ENCODE data around the gene LCN2. TPM values are rescaled to one million over a fixed set of nuclear protein-coding genes. Genes with fewer than 3 reads are reported as not detected.

Gene LCN2
- total RNA-seq, 1 donor from 2014 or later = 233 TPM

GRCh38 chr9:128169492-128169891 lies 20.2 kb downstream of the LCN2 start:
- Histone ChIP-seq H3K36me3 (ENCODE audit: control insufficient read depth, insufficient read depth, low read length) (peaks cover 5% of the 10 kb centered on the region), H3K4me3 (ENCODE audit: low read depth, low read length) (no peak overlapping the region), H3K27me3 (ENCODE audit: control insufficient read depth, insufficient read depth, low read length) (no peaks in the 10 kb centered on the region)
- no peak for TF ChIP-seq CTCF (IDR thresholded peaks at IDR 0.05; ENCODE audit: insufficient read depth, low read length, poor library complexity, severe bottlenecking)
- DNase-seq (ENCODE audit: low read depth) = no peak

GRCh38 chr9:128169925-128170324 lies 20.7 kb downstream of the LCN2 start:
- DNase-seq (ENCODE audit: low read depth) = no peak
- H3K4me3 ChIP-seq (ENCODE audit: low read depth, low read length) = no peak overlapping the region
- no peaks in the 10 kb centered on the region for H3K27me3 ChIP-seq (ENCODE audit: control insufficient read depth, insufficient read depth, low read length)
- TF ChIP-seq CTCF (IDR thresholded peaks at IDR 0.05; ENCODE audit: insufficient read depth, low read length, poor library complexity, severe bottlenecking) = no peak
- peaks cover 5% of the 10 kb centered on the region for H3K36me3 ChIP-seq (ENCODE audit: control insufficient read depth, insufficient read depth, low read length)

- Histone ChIP-seq H3K36me3 (ENCODE audit: control insufficient read depth, insufficient read depth, low read length) (peaks cover 8% of the 10 kb centered on the region), H3K27me3 (ENCODE audit: control insufficient read depth, insufficient read depth, low read length) (no peaks in the 10 kb centered on the region), H3K4me3 (ENCODE audit: low read depth, low read length) (no peak overlapping the region)
- no peak for TF ChIP-seq CTCF (IDR thresholded peaks at IDR 0.05; ENCODE audit: insufficient read depth, low read length, poor library complexity, severe bottlenecking)
- DNase-seq (ENCODE audit: low read depth) = no peak
Observed at GRCh38 chr9:128174062-128174461, 24.8 kb downstream of the LCN2 start.

GRCh38 chr9:128175102-128175563 lies 25.9 kb downstream of the LCN2 start:
- Histone ChIP-seq H3K4me3 (ENCODE audit: low read depth, low read length) (no peak overlapping the region), H3K27me3 (ENCODE audit: control insufficient read depth, insufficient read depth, low read length) (no peaks in the 10 kb centered on the region), H3K36me3 (ENCODE audit: control insufficient read depth, insufficient read depth, low read length) (peaks cover 12% of the 10 kb centered on the region)
- DNase-seq (ENCODE audit: low read depth) = no peak
- no peak for TF ChIP-seq CTCF (IDR thresholded peaks at IDR 0.05; ENCODE audit: insufficient read depth, low read length, poor library complexity, severe bottlenecking)

GRCh38 chr9:128175726-128176125 lies 26.5 kb downstream of the LCN2 start:
- Histone ChIP-seq H3K27me3 (ENCODE audit: control insufficient read depth, insufficient read depth, low read length) (no peaks in the 10 kb centered on the region), H3K4me3 (ENCODE audit: low read depth, low read length) (no peak overlapping the region), H3K36me3 (ENCODE audit: control insufficient read depth, insufficient read depth, low read length) (peaks cover 12% of the 10 kb centered on the region)
- no peak for TF ChIP-seq CTCF (IDR thresholded peaks at IDR 0.05; ENCODE audit: insufficient read depth, low read length, poor library complexity, severe bottlenecking)
- no peak for DNase-seq (ENCODE audit: low read depth)

GRCh38 chr9:128178806-128179431 lies 29.7 kb downstream of the LCN2 start:
- H3K4me3 ChIP-seq (ENCODE audit: low read depth, low read length) = no peak overlapping the region
- H3K36me3 ChIP-seq (ENCODE audit: control insufficient read depth, insufficient read depth, low read length) = peaks cover 14% of the 10 kb centered on the region
- DNase-seq (ENCODE audit: low read depth) = no peak
- no peak for TF ChIP-seq CTCF (IDR thresholded peaks at IDR 0.05; ENCODE audit: insufficient read depth, low read length, poor library complexity, severe bottlenecking)
- no peaks in the 10 kb centered on the region for H3K27me3 ChIP-seq (ENCODE audit: control insufficient read depth, insufficient read depth, low read length)

Measured in kidney epithelial cell (primary cell).